ENCODE measurements around the gene GK.

The GK gene

DNA sequence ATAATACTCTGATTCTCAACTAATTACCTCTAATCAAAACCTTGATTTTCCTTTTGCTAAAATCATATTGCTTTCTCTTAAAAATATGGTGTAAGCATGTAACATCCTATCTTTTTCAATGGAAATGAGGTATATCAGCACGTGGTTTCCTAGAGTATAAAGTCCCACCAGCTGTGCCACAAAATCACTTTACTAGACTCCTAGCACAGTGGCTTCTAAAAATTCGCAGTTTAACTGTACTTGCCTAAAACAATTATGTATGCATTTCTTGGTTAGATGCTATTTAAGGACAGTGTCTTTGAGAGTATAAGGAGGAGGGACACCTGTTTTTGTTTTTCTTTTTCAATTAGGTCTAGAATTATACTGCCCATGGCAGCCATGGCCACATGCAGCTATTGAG lies 62.8 kb downstream of the GK start:
- H4K20me1 ChIP-seq (ENCODE audit: insufficient read depth, low read length, poor library complexity, severe bottlenecking), result no peaks in the 10 kb centered on the region
- no peaks in the 10 kb centered on the region for H3F3A ChIP-seq (ENCODE audit: low read depth)
- no peak overlapping the region for H3K4me2 ChIP-seq (ENCODE audit: low read depth, low read length, poor library complexity, severe bottlenecking)
- H3K9me3 ChIP-seq (ENCODE audit: insufficient read depth, low read depth, low read length), result no peaks in the 10 kb centered on the region
- no peaks in the 10 kb centered on the region for H3K4me1 ChIP-seq (ENCODE audit: insufficient read depth, low read length, poor library complexity, severe bottlenecking)
- H3K9ac ChIP-seq (ENCODE audit: low read depth, low read length, poor library complexity, severe bottlenecking), result no peak overlapping the region
- H3K27me3 ChIP-seq (ENCODE audit: insufficient read depth, low read length, poor library complexity, severe bottlenecking), result no peaks in the 10 kb centered on the region
- TF ChIP-seq, protein P1, sequence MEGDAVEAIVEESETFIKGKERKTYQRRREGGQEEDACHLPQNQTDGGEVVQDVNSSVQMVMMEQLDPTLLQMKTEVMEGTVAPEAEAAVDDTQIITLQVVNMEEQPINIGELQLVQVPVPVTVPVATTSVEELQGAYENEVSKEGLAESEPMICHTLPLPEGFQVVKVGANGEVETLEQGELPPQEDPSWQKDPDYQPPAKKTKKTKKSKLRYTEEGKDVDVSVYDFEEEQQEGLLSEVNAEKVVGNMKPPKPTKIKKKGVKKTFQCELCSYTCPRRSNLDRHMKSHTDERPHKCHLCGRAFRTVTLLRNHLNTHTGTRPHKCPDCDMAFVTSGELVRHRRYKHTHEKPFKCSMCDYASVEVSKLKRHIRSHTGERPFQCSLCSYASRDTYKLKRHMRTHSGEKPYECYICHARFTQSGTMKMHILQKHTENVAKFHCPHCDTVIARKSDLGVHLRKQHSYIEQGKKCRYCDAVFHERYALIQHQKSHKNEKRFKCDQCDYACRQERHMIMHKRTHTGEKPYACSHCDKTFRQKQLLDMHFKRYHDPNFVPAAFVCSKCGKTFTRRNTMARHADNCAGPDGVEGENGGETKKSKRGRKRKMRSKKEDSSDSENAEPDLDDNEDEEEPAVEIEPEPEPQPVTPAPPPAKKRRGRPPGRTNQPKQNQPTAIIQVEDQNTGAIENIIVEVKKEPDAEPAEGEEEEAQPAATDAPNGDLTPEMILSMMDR (conservative IDR thresholded peaks at IDR 0.05; ENCODE audit: low read length), result no peak
- no peak for TF ChIP-seq EZH2phosphoT487 (IDR thresholded peaks at IDR 0.05; ENCODE audit: borderline replicate concordance)
- no peak overlapping the region for H2AFZ ChIP-seq (ENCODE audit: low read length)
- H3K9me2 ChIP-seq (replicated peaks; ENCODE audit: low read depth, low read length), result no peaks in the 10 kb centered on the region
- no peaks in the 10 kb centered on the region for H3K79me2 ChIP-seq (ENCODE audit: insufficient read depth, low read length)
- no peak overlapping the region for H3K4me3 ChIP-seq (ENCODE audit: low read length, poor library complexity, severe bottlenecking)
- no peaks in the 10 kb centered on the region for H3K36me3 ChIP-seq (ENCODE audit: insufficient read depth, low read length)

DNA sequence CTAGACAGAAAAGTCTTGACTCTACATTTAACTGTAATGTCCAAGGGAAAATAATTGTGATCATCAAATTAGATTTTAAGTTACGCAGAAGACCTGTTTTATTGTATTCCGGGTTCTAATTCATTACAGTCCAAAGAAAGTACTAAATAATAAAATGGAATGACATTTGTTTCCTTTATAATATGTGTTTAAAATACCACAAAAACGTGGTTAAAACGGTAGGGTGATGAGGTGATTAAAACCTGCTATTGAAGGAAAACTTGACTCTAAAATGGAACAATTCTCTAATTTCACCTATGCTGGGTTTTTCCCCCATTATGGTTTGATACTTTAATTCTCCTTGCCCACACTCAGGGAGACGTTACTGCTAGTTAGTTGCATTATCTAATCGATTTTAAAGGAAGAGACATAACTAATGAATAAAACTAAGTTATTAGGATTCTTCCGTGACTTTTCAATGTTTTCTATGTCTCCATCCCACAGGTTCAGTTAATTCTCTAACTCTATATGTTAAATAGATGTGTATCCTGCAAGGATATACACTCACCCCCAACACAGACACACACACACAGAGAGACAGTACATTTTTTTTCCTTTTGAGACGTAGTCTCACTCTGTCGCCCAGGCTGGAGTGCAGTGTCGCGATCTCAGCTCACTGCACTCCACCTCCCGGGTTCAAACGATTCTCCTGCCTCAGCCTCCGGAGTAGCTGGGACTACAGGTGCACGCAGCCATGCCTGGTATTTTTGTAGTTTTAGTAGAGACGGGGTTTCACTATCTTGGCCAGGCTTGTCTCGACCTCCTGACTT lies 80.8 kb downstream of the GK start:
- Histone ChIP-seq H3F3A (ENCODE audit: low read depth) (no peaks in the 10 kb centered on the region), H3K27me3 (ENCODE audit: insufficient read depth, low read length, poor library complexity, severe bottlenecking) (no peaks in the 10 kb centered on the region), H3K79me2 (ENCODE audit: insufficient read depth, low read length) (no peaks in the 10 kb centered on the region), H3K9ac (ENCODE audit: low read depth, low read length, poor library complexity, severe bottlenecking) (no peak overlapping the region), H2AFZ (ENCODE audit: low read length) (no peak overlapping the region), H3K4me1 (ENCODE audit: insufficient read depth, low read length, poor library complexity, severe bottlenecking) (no peaks in the 10 kb centered on the region), H4K20me1 (ENCODE audit: insufficient read depth, low read length, poor library complexity, severe bottlenecking) (no peaks in the 10 kb centered on the region), H3K36me3 (ENCODE audit: insufficient read depth, low read length) (no peaks in the 10 kb centered on the region), H3K4me2 (ENCODE audit: low read depth, low read length, poor library complexity, severe bottlenecking) (no peak overlapping the region), H3K9me3 (ENCODE audit: insufficient read depth, low read depth, low read length) (no peaks in the 10 kb centered on the region), H3K4me3 (ENCODE audit: low read length, poor library complexity, severe bottlenecking) (no peak overlapping the region), H3K9me2 (replicated peaks; ENCODE audit: low read depth, low read length) (no peaks in the 10 kb centered on the region)
- TF ChIP-seq EZH2phosphoT487 (IDR thresholded peaks at IDR 0.05; ENCODE audit: borderline replicate concordance), result no peak
- TF ChIP-seq, protein P1 (conservative IDR thresholded peaks at IDR 0.05; ENCODE audit: low read length), result no peak

DNA sequence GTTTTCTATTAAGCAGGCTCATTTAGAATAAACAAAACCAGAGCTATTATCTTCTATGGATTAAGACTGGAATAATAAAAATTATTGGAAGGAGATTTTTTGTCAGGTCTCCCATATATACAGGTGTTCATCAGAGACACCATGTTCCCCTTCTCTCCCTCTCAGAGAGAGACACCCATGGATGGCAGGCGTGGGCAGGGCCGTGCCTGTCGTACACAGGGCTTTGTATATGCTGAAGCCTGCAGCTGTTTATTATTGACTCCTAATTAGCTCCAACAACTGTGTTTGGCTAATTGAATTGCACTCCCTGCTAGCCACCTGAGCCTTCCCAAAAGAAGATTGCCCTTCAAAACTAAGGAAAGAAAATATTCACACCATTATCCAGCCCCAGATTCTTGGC lies 81.6 kb downstream of the GK start:
- Histone ChIP-seq H3K4me2 (ENCODE audit: low read depth, low read length, poor library complexity, severe bottlenecking) (no peak overlapping the region), H3K9ac (ENCODE audit: low read depth, low read length, poor library complexity, severe bottlenecking) (no peak overlapping the region), H3K27me3 (ENCODE audit: insufficient read depth, low read length, poor library complexity, severe bottlenecking) (no peaks in the 10 kb centered on the region), H3K4me1 (ENCODE audit: insufficient read depth, low read length, poor library complexity, severe bottlenecking) (no peaks in the 10 kb centered on the region), H3K9me3 (ENCODE audit: insufficient read depth, low read depth, low read length) (no peaks in the 10 kb centered on the region), H3K9me2 (replicated peaks; ENCODE audit: low read depth, low read length) (no peaks in the 10 kb centered on the region), H3K36me3 (ENCODE audit: insufficient read depth, low read length) (no peaks in the 10 kb centered on the region), H3K79me2 (ENCODE audit: insufficient read depth, low read length) (no peaks in the 10 kb centered on the region), H2AFZ (ENCODE audit: low read length) (no peak overlapping the region), H3K4me3 (ENCODE audit: low read length, poor library complexity, severe bottlenecking) (no peak overlapping the region), H4K20me1 (ENCODE audit: insufficient read depth, low read length, poor library complexity, severe bottlenecking) (no peaks in the 10 kb centered on the region), H3F3A (ENCODE audit: low read depth) (no peaks in the 10 kb centered on the region)
- TF ChIP-seq, protein P1 (conservative IDR thresholded peaks at IDR 0.05; ENCODE audit: low read length), result no peak
